Measurements from ENCODE around the gene PCDH9. TPM values are rescaled to one million over a fixed set of nuclear protein-coding genes. Genes with fewer than 3 reads are reported as not detected.

Gene PCDH9
- total RNA-seq, 1 donor from 2014 or later, result 1.7 TPM

- Mint-ChIP-seq H3K9me3 (ENCODE audit: low read depth) (peaks cover 8% of the 10 kb centered on the region), H3K36me3 (ENCODE audit: insufficient read depth) (no peaks in the 10 kb centered on the region), H3K4me3 (ENCODE audit: low read depth) (no peak overlapping the region), H3K4me1 (ENCODE audit: low read depth) (no peaks in the 10 kb centered on the region), H3K27ac (no peak overlapping the region), H3K27me3 (no peaks in the 10 kb centered on the region)
- no peak for DNase-seq (ENCODE audit: low spot score, unreplicated experiment)
- no peak for TF ChIP-seq CTCF (IDR thresholded peaks at IDR 0.05; ENCODE audit: unreplicated experiment)
These were observed 747.3 kb downstream of the PCDH9 start for GRCh38 chr13:66482836-66483235.

- H3K4me1 Mint-ChIP-seq (ENCODE audit: low read depth), result no peaks in the 10 kb centered on the region
- no peak for DNase-seq (ENCODE audit: low spot score, unreplicated experiment)
- H3K4me3 Mint-ChIP-seq (ENCODE audit: low read depth), result no peak overlapping the region
- no peaks in the 10 kb centered on the region for H3K27me3 Mint-ChIP-seq
- peaks cover 8% of the 10 kb centered on the region for H3K9me3 Mint-ChIP-seq (ENCODE audit: low read depth)
- no peak overlapping the region for H3K27ac Mint-ChIP-seq
- TF ChIP-seq CTCF (IDR thresholded peaks at IDR 0.05; ENCODE audit: unreplicated experiment), result no peak
- no peaks in the 10 kb centered on the region for H3K36me3 Mint-ChIP-seq (ENCODE audit: insufficient read depth)
These were observed 752.3 kb downstream of the PCDH9 start for GRCh38 chr13:66477816-66478215.

- H3K27ac Mint-ChIP-seq, result no peak overlapping the region
- H3K4me1 Mint-ChIP-seq (ENCODE audit: low read depth), result no peaks in the 10 kb centered on the region
- H3K4me3 Mint-ChIP-seq (ENCODE audit: low read depth), result no peak overlapping the region
- no peaks in the 10 kb centered on the region for H3K36me3 Mint-ChIP-seq (ENCODE audit: insufficient read depth)
- no peaks in the 10 kb centered on the region for H3K27me3 Mint-ChIP-seq
- TF ChIP-seq CTCF (IDR thresholded peaks at IDR 0.05; ENCODE audit: unreplicated experiment), result no peak
- H3K9me3 Mint-ChIP-seq (ENCODE audit: low read depth), result peaks cover 6% of the 10 kb centered on the region
- DNase-seq (ENCODE audit: low spot score, unreplicated experiment), result no peak
These were observed 755.1 kb downstream of the PCDH9 start for GRCh38 chr13:66475061-66475460.

- peaks cover 8% of the 10 kb centered on the region for H3K4me1 Mint-ChIP-seq (ENCODE audit: low read depth)
- H3K27ac Mint-ChIP-seq, result no peak overlapping the region
- DNase-seq (ENCODE audit: low spot score, unreplicated experiment), result no peak
- no peaks in the 10 kb centered on the region for H3K9me3 Mint-ChIP-seq (ENCODE audit: low read depth)
- no peaks in the 10 kb centered on the region for H3K36me3 Mint-ChIP-seq (ENCODE audit: insufficient read depth)
- no peaks in the 10 kb centered on the region for H3K27me3 Mint-ChIP-seq
- no peak for TF ChIP-seq CTCF (IDR thresholded peaks at IDR 0.05; ENCODE audit: unreplicated experiment)
- H3K4me3 Mint-ChIP-seq (ENCODE audit: low read depth), result no peak overlapping the region
These were observed 760.4 kb downstream of the PCDH9 start for GRCh38 chr13:66469745-66470144.

GRCh38 chr13:66468656-66469055 is 761.5 kb downstream of the PCDH9 start:
- H3K36me3 Mint-ChIP-seq (ENCODE audit: insufficient read depth), result no peaks in the 10 kb centered on the region
- no peak for TF ChIP-seq CTCF (IDR thresholded peaks at IDR 0.05; ENCODE audit: unreplicated experiment)
- H3K9me3 Mint-ChIP-seq (ENCODE audit: low read depth), result no peaks in the 10 kb centered on the region
- no peak overlapping the region for H3K4me3 Mint-ChIP-seq (ENCODE audit: low read depth)
- DNase-seq (ENCODE audit: low spot score, unreplicated experiment), result no peak
- peaks cover 8% of the 10 kb centered on the region for H3K4me1 Mint-ChIP-seq (ENCODE audit: low read depth)
- H3K27ac Mint-ChIP-seq, result no peak overlapping the region
- H3K27me3 Mint-ChIP-seq, result no peaks in the 10 kb centered on the region
